ENCODE measurements around the gene TMEM123. TPM values are rescaled to one million over a fixed set of nuclear protein-coding genes. Genes with fewer than 3 reads are reported as not detected.

TMEM123 gene
- total RNA-seq, 1 donor from 2014 or later, result 172 TPM

DNA sequence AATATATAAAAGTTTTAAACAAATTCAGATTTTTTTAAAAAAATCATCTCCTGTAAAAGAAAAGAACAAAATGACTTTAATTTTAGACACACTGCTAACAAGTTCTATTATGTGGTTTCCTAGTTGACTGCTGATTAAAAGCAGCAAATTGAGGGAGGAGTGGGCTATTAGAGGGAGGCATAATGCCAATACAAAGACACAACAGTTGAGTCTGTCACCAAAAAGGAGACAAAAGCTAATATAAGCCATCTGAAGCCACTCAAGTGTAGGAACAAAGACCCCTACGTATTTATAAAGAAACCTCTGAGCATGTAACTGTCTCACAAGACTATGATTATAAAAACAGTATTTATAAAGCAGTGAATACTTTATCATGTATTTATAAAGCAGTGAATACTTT lies 28.6 kb downstream of the TMEM123 start:
- TF ChIP-seq, protein P1, sequence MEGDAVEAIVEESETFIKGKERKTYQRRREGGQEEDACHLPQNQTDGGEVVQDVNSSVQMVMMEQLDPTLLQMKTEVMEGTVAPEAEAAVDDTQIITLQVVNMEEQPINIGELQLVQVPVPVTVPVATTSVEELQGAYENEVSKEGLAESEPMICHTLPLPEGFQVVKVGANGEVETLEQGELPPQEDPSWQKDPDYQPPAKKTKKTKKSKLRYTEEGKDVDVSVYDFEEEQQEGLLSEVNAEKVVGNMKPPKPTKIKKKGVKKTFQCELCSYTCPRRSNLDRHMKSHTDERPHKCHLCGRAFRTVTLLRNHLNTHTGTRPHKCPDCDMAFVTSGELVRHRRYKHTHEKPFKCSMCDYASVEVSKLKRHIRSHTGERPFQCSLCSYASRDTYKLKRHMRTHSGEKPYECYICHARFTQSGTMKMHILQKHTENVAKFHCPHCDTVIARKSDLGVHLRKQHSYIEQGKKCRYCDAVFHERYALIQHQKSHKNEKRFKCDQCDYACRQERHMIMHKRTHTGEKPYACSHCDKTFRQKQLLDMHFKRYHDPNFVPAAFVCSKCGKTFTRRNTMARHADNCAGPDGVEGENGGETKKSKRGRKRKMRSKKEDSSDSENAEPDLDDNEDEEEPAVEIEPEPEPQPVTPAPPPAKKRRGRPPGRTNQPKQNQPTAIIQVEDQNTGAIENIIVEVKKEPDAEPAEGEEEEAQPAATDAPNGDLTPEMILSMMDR (IDR thresholded peaks at IDR 0.05; ENCODE audit: insufficient read depth, low read length, severe bottlenecking), result no peak
- Histone ChIP-seq H3K36me3 (ENCODE audit: control insufficient read depth, insufficient read depth, low read length) (no peaks in the 10 kb centered on the region), H3K27me3 (ENCODE audit: control insufficient read depth, insufficient read depth, low read length) (no peaks in the 10 kb centered on the region), H3K4me3 (ENCODE audit: low read depth, low read length) (no peak overlapping the region)
- no peak for DNase-seq (ENCODE audit: low read depth)
- FAIRE-seq, result no peak

DNA sequence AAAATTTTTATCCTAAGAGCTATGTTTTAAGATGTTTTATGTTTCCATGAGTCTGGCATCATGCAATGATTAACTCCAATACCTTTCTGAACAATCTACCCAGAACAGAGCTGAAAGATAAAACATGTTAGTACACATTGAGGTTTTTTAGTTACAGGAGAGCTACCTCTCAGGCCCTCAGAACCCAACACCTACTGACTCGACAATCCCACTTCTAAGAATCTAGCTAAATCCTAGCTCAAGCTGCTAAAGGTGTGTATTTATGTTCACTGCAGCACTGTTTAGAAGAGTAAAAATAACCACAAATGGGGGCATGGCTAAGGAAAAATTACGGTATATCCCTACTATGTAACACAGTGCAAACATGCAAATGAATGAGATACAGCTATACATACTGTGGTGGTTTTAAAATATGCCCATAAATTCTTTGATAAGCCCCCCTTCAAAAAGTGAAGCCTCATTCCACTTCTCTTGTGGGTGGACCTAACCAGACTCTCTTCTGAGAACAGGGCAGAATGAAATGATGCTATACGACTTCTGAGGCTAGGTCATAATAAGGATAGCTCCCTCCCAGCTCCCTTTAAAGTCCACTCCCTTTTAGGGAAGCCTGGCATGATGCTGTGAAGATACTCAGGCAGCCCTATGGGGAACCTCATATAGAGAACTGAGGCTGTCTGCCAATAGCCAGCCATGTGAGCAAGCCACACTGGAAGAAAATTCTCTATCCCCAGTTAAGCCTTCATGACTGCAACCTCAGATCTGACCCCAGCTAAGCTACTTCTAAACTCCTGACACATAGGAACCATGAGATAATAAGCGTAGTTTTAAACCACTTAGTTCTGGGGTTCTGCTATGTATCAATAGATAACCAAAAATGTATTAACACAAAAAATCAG lies 29.5 kb downstream of the TMEM123 start:
- TF ChIP-seq, protein P1 (IDR thresholded peaks at IDR 0.05; ENCODE audit: insufficient read depth, low read length, severe bottlenecking), result no peak
- DNase-seq (ENCODE audit: low read depth), result no peak

DNA sequence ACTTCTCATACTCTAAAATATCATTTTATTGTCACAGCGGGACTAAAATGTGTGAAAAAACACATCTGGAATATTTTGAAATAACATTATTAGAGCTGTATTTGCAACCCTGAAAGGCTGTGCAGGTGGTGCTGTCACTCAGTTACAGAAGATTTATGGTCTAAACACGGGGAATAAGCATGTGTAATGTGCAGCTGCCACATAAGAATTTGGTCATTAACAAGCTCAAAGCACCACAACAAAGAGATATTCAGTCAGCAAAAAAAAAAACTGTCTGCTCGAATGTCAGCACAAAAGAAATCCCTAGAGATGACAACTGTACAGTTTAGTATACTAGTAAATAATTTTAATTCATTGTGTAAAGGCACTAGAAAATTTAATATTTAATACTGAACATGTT lies 31.3 kb downstream of the TMEM123 start:
- TF ChIP-seq, protein P1 (IDR thresholded peaks at IDR 0.05; ENCODE audit: insufficient read depth, low read length, severe bottlenecking), result no peak
- Histone ChIP-seq H3K4me3 (ENCODE audit: low read depth, low read length) (no peak overlapping the region), H3K36me3 (ENCODE audit: control insufficient read depth, insufficient read depth, low read length) (no peaks in the 10 kb centered on the region), H3K27me3 (ENCODE audit: control insufficient read depth, insufficient read depth, low read length) (no peaks in the 10 kb centered on the region)
- no peak for DNase-seq (ENCODE audit: low read depth)
- no peak for FAIRE-seq

More for the DNA sequence above, 29.5 kb downstream of the TMEM123 start:
- no peaks in the 10 kb centered on the region for H3K27me3 ChIP-seq (ENCODE audit: control insufficient read depth, insufficient read depth, low read length)
- no peak for FAIRE-seq
- H3K36me3 ChIP-seq (ENCODE audit: control insufficient read depth, insufficient read depth, low read length), result no peaks in the 10 kb centered on the region
- no peak overlapping the region for H3K4me3 ChIP-seq (ENCODE audit: low read depth, low read length)

DNA sequence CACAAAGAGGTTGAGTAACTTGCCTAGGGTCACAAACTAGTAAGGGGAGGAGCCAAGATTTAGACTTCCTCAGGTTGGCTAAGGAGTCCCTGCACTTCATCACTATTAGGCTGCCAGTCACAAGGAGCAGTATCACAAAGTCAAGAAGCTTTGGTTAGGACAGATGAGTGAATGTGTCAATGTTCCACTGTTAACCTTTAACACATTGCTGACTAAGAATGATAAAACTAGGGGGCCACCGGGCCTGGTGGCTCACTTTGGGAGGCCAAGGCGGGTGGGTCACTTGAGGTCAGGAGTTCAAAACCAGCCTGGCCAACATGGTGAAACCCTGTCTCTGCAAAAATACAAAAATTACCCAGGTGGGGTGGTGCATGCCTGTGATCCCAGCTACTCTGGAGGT lies 32.0 kb downstream of the TMEM123 start:
- Histone ChIP-seq H3K36me3 (ENCODE audit: control insufficient read depth, insufficient read depth, low read length) (no peaks in the 10 kb centered on the region), H3K27me3 (ENCODE audit: control insufficient read depth, insufficient read depth, low read length) (no peaks in the 10 kb centered on the region), H3K4me3 (ENCODE audit: low read depth, low read length) (no peak overlapping the region)
- TF ChIP-seq, protein P1 (IDR thresholded peaks at IDR 0.05; ENCODE audit: insufficient read depth, low read length, severe bottlenecking), result no peak
- DNase-seq (ENCODE audit: low read depth) (no peak), FAIRE-seq (peak; percentile 7)

DNA sequence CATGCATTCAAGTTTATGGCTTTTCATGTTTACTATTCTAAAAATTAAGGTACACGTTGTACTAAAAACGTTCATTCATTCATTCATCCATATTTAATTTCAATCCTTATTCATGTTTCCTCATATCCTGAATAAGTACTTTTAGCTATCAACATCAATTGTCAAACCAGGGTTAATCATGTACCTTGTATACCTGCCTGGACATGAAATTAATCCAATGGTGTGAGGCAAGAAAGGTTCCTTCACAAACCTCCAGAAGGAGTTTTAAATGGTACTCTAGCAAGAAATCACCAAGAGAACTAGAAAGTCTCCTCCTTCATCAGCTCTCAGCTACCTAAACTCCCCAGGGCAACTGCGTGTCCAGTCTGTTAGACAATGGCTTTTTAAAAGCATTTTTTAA lies 33.4 kb downstream of the TMEM123 start:
- DNase-seq (ENCODE audit: low read depth) (peak; percentile 90), FAIRE-seq (no peak)
- no peaks in the 10 kb centered on the region for H3K27me3 ChIP-seq (ENCODE audit: control insufficient read depth, insufficient read depth, low read length)
- H3K4me3 ChIP-seq (ENCODE audit: low read depth, low read length), result no peak overlapping the region
- no peaks in the 10 kb centered on the region for H3K36me3 ChIP-seq (ENCODE audit: control insufficient read depth, insufficient read depth, low read length)
- TF ChIP-seq, protein P1 (IDR thresholded peaks at IDR 0.05; ENCODE audit: insufficient read depth, low read length, severe bottlenecking), result no peak
